Measurements from ENCODE around the gene TIMM10B. TPM values are rescaled to one million over a fixed set of nuclear protein-coding genes. Genes with fewer than 3 reads are reported as not detected.

TIMM10B gene
- total and polyA plus RNA-seq, 9 of the 15 experiments (the other 6 are each of a cell fraction or from before 2014, with no cell fraction given), result 43.2 to 163 (median 57.0) TPM

GRCh38 chr11:6473451-6474412 lies 7.6 kb upstream of the TIMM10B start, which contains the start of gene TRIM3 (continued):
- TF ChIP-seq KDM5B (IDR thresholded peaks at IDR 0.05; ENCODE audit: insufficient replicate concordance, low read depth, low read length) (peak; percentile 70), PHTF2 (CRISPR knock-in tag; IDR thresholded peaks at IDR 0.05) (no peak), HMG20A (CRISPR knock-in tag; conservative IDR thresholded peaks at IDR 0.05) (no peak), ZNF512 (tag; IDR thresholded peaks at IDR 0.05) (no peak), ASH1L (IDR thresholded peaks at IDR 0.05; ENCODE audit: borderline replicate concordance, low read depth, partially characterized antibody) (no peak), TEAD1 (CRISPR knock-in tag; IDR thresholded peaks at IDR 0.05) (no peak), ZNF140 (CRISPR knock-in tag; IDR thresholded peaks at IDR 0.05) (no peak), LARP7 (IDR thresholded peaks at IDR 0.05) (no peak), FOS (IDR thresholded peaks at IDR 0.05; ENCODE audit: extremely low read depth, insufficient read length) (no peak), ZNF830 (CRISPR knock-in tag; IDR thresholded peaks at IDR 0.05) (no peak), SIN3A (IDR thresholded peaks at IDR 0.05; ENCODE audit: borderline replicate concordance in 2 of 2, control insufficient read depth in 1 of 2, low read depth in 2 of 2, low read length in 2 of 2) (0 out of 4 replicates have a peak, but pooled peaks of 1 of the 2 experiments have one; percentile 39), ZHX1 (conservative IDR thresholded peaks at IDR 0.05; ENCODE audit: low read length) (no peak), HMBOX1 (IDR thresholded peaks at IDR 0.05) (no peak), ZEB2 (IDR thresholded peaks at IDR 0.05) (no peak), GMEB1 (CRISPR knock-in tag; IDR thresholded peaks at IDR 0.05) (0 out of 2 replicates have a peak, but pooled peaks have one; percentile 13), RNF2 (IDR thresholded peaks at IDR 0.05) (no peak), ERF (CRISPR knock-in tag; IDR thresholded peaks at IDR 0.05) (no peak), CSDE1 (IDR thresholded peaks at IDR 0.05) (no peak), HMGXB4 (CRISPR knock-in tag; IDR thresholded peaks at IDR 0.05) (no peak)
